Stimulated activated CD8-positive, alpha-beta memory T cell treated with anti-CD3 and anti-CD28 coated beads, Interleukin-12 subunit alpha, Interleukin-12 subunit beta, amount 100 ng/mL, for 24 hours (primary cell): ENCODE data around the gene NGRN.

Experiments used
- DNase-seq: peaks from one replicate; pipeline ENCODE4 v3.0.0-alpha.2; 2020; ENCODE audit errors: extremely low read depth

NGRN gene, protein sequence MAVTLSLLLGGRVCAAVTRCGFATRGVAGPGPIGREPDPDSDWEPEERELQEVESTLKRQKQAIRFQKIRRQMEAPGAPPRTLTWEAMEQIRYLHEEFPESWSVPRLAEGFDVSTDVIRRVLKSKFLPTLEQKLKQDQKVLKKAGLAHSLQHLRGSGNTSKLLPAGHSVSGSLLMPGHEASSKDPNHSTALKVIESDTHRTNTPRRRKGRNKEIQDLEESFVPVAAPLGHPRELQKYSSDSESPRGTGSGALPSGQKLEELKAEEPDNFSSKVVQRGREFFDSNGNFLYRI

GRCh38 chr15:90265271-90266060 lies at the start of gene NGRN:
TSS of gene NGRN (plus strand) at chr15:90265672. CDS start at chr15:90265713, 41 bp downstream.
- DNase-seq, result peak; percentile 86

GRCh38 chr15:90217671-90218394 lies 47.6 kb upstream of the NGRN start:
- DNase-seq, result no peak

- DNase-seq, result no peak
Measured at GRCh38 chr15:90219421-90220141, 45.9 kb upstream of the NGRN start.

GRCh38 chr15:90221246-90221900 lies 44.1 kb upstream of the NGRN start:
- no peak for DNase-seq

- no peak for DNase-seq
Measured at GRCh38 chr15:90222547-90222946, 42.9 kb upstream of the NGRN start.

- no peak for DNase-seq
Measured at GRCh38 chr15:90223441-90224165, 41.9 kb upstream of the NGRN start.

- DNase-seq, result no peak
Measured at GRCh38 chr15:90225047-90225446, 40.4 kb upstream of the NGRN start.

DNA sequence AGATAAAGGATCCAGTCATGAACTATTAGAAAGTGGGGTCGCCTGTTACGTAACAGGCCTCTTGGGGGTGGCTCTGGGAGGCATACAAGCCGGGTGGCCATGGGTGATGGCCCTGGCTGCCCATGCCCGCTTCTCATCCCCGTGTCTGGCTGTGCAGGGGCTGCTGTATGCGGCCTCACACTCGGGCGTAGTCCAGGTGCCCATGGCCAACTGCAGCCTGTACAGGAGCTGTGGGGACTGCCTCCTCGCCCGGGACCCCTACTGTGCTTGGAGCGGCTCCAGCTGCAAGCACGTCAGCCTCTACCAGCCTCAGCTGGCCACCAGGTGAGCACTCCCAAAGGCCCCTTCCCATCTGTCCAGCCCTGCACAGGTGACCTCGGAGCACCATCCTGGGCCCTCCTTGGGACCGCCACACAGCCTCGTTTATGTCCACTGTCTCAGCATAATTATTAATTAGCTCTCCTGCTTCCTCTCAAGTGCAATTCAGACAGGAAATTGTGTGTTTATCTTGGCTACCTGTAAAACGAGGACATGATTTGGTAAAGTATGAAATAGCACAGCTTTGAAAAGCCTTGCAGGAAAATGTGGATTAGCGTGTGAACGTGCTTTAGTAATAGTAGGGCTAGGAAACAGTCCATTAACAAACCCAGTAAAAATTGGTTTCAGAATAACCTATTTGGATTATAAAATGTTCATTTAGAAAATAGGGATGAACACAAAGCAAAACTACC lies 39.8 kb upstream of the NGRN start:
- no peak for DNase-seq

DNA sequence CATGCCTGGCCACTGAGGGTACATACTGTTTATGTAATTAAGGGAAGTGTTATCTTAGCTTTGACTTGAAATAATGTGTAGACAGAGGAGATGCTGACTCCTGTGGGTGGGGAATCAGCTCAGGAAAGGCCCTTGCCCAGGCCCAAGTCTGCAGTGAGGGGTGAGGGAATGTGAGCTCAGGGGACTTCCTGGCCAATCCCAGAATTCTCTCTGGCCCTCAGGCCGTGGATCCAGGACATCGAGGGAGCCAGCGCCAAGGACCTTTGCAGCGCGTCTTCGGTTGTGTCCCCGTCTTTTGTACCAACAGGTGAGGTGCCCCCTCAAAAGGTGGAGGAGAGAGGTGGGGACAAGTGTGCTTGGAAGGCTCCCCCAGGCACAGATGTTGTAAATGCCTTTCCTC lies 38.1 kb upstream of the NGRN start:
- no peak for DNase-seq

DNA sequence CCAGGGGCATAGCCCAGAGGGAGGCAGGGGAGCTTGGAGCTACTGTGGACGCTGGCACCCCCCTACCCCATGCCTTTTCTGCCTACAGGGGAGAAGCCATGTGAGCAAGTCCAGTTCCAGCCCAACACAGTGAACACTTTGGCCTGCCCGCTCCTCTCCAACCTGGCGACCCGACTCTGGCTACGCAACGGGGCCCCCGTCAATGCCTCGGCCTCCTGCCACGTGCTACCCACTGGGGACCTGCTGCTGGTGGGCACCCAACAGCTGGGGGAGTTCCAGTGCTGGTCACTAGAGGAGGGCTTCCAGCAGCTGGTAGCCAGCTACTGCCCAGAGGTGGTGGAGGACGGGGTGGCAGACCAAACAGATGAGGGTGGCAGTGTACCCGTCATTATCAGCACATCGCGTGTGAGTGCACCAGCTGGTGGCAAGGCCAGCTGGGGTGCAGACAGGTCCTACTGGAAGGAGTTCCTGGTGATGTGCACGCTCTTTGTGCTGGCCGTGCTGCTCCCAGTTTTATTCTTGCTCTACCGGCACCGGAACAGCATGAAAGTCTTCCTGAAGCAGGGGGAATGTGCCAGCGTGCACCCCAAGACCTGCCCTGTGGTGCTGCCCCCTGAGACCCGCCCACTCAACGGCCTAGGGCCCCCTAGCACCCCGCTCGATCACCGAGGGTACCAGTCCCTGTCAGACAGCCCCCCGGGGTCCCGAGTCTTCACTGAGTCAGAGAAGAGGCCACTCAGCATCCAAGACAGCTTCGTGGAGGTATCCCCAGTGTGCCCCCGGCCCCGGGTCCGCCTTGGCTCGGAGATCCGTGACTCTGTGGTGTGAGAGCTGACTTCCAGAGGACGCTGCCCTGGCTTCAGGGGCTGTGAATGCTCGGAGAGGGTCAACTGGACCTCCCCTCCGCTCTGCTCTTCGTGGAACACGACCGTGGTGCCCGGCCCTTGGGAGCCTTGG lies 37.4 kb upstream of the NGRN start:
- no peak for DNase-seq

- no peak for DNase-seq
Measured at GRCh38 chr15:90228960-90229359, 36.5 kb upstream of the NGRN start.

DNA sequence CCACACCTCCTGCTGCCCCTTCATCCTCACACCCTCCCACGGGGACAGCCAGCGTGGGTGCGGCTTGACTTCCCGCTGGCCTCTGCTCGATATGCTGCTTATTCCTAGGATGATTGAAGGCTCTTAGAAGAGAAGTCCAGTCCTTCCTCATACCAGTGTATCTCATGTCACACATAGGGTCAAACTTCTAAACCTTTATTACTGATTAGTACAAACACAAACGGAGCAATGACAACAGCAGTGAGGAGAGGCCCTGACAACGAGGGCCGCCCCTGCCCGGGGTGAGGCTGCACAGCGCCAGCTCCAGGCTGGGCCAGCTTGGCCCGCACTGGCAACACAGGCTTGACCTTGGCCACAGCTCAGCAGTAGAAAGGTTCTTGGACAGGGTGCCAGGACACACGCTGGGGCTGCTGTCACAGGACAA lies 35.4 kb upstream of the NGRN start:
- no peak for DNase-seq

DNA sequence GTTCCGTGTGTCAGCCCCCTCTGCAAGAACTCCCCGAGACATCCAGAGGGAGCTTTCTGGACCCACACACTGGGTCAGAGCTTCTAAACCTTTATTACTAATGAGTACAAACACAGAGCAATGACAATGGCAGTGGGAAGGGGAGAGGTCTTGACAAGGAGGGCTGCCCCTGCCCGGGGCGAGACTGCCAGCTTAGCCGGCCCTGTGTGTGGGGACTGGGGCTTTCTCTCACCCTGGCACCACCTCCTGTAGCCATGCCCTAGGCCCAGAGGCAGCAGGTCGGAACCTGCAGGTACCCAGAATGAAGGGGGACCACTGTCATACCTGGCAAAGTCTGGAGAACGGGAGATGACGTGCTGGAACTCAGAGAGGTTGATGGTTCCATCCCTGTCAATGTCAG lies 34.9 kb upstream of the NGRN start:
- DNase-seq, result no peak

GRCh38 chr15:90231028-90232017 lies 34.1 kb upstream of the NGRN start:
- peak; percentile 36 for DNase-seq

DNA sequence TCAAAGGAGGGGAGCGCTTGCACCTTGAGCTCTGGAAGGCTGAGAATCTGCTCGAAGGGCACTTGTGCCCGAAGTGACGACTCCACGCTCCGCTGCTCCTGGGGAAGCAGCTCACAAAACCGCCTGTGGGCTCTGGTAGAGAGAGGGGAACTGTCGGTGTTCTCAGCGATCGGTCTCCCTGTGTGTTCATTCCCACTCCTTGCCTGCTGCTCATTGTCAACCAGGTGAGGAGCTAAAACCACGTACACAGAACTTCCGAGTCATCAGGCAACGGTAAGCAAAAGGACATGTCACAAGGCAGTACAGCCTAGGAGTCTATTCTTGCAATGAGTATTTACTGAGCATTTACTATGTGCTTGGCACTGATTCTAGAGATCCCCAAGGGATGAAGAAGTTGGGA lies 33.3 kb upstream of the NGRN start:
- DNase-seq, result no peak

DNA sequence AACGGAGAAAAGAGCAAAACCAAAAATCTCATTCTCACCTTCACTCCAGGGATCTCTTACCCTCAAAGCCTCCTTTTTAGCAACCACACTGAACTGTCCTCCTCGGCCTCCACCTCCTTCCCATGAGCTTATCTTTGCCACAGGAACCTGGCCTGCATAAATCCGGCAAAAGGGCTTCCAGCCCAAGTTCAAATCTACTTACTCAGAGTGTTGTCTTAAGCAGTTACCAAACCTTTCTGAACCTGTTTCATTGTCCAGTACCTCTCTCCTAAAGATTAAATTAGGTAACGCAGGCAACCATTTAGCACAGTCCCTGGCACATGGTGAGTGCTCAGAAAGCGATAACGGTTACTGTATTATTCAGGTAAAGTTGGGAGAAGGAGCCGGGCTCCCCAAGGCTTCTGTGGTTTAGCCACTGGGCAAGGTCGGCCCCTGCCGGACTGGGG lies 32.5 kb upstream of the NGRN start:
- DNase-seq, result no peak

GRCh38 chr15:90233387-90234095 lies 31.9 kb upstream of the NGRN start, which contains the start of gene CIB1:
TSS of gene CIB1 (minus strand) at chr15:90233941. CDS start at chr15:90233885, 56 bp downstream.
- peak; percentile 95 for DNase-seq
